Vagina (tissue), 2 donors: ENCODE measurements around the gene MALRD1. TPM values are rescaled to one million over a fixed set of nuclear protein-coding genes. Genes with fewer than 3 reads are reported as not detected.

Experiments
- DNase-seq, 2 donors: peaks; one replicate each; pipeline ENCODE4 v3.0.0-alpha.2; 2017; ENCODE audit errors: extremely low spot score in 2 of 2
- H3K27ac ChIP-seq: fragments of 200-600 bp; sonication (generic); one replicate; pipeline ENCODE4 v1.5.1; 2019
- H3K27me3 ChIP-seq: fragments of 200-600 bp; sonication (generic); one replicate; pipeline ENCODE4 v1.5.1; 2019
- H3K36me3 ChIP-seq, 2 donors: fragments of 200-600 bp; sonication (generic); one replicate each; pipeline ENCODE4 v1.5.1; 2017 to 2019
- H3K4me1 ChIP-seq: fragments of 200-600 bp; sonication (generic); one replicate; pipeline ENCODE4 v1.5.1; 2019
- H3K4me3 ChIP-seq, 2 donors: fragments of 200-600 bp; sonication (generic); 1 replicate in 1 of 2; 2 replicates in 1 of 2; pipeline ENCODE4 v1.5.1; 2016 to 2019
- H3K9me3 ChIP-seq: fragments of 200-600 bp; sonication (generic); one replicate; pipeline ENCODE4 v1.5.1; 2019
- POLR2A ChIP-seq, 2 donors: fragments of 450-650 bp; IDR thresholded peaks; one replicate each; pipeline ENCODE4 v1.6.1; 2017; ENCODE audit warnings: antibody characterized with exemption in 2 of 2, mild to moderate bottlenecking in 2 of 2, moderate library complexity in 2 of 2
- POLR2AphosphoS5 ChIP-seq, 2 donors: sonication (generic); formaldehyde crosslinking; IDR thresholded peaks; one replicate each; pipeline ENCODE4 v1.9.0; 2017; ENCODE audit warnings: antibody characterized with exemption in 2 of 2, mild to moderate bottlenecking in 2 of 2, low read depth in 1 of 2; ENCODE audit not compliant: insufficient read depth in 1 of 2
- intact Hi-C: fragments of 100-400 bp; cut with DNase I; formaldehyde crosslinking; loops from one replicate; pipeline ENCODE4 v1.15.1; 2023
- total RNA-seq: library from RNA; depleted of rRNA; stranded (reverse); fragments of >200 nt; gene quantifications from one replicate; pipeline ENCODE4 v1.2.3, GENCODE V29; 2016
- TF ChIP-seq, protein P1 (sequence below), 3 experiments: fragments of 450-650 bp in 2 of 3; fragments of 200-600 bp in 1 of 3; sonication (generic) in 1 of 3; IDR thresholded peaks; one replicate each; pipeline ENCODE4 v1.5.1; 2017 to 2019; ENCODE audit warnings: antibody characterized with exemption in 3 of 3, mild to moderate bottlenecking in 2 of 3, moderate library complexity in 2 of 3

Gene MALRD1
- total RNA-seq, 1 donor from 2014 or later = 2.0 TPM

DNA sequence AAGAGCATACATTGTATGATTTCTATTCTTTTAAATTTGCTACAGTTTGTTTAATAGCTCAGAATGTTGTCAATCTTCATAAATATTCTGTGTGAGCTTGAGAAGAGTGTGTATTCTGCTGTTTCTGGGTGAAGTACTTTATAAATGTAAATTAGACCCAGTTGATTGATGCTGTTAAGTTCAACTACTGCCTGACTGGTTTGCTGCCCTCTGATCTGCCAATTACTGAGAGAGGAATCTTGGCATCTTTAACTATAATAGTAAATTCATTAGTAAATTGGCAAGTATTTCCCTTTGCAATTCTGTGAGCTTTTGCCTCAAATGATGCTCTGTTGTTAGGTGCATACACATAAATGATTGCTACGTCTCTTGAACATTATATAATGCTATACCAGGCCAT lies 512.6 kb downstream of the MALRD1 start:
- Histone ChIP-seq H3K27me3 (no peaks in the 10 kb centered on the region), H3K4me1 (no peaks in the 10 kb centered on the region), H3K27ac (peak overlapping the region; percentile 47), H3K9me3 (no peaks in the 10 kb centered on the region), H3K4me3 (no peak overlapping the region), H3K36me3 (no peaks in the 10 kb centered on the region)
- no peak for DNase-seq
- intact Hi-C loops = no loop called here
- TF ChIP-seq, protein P1, sequence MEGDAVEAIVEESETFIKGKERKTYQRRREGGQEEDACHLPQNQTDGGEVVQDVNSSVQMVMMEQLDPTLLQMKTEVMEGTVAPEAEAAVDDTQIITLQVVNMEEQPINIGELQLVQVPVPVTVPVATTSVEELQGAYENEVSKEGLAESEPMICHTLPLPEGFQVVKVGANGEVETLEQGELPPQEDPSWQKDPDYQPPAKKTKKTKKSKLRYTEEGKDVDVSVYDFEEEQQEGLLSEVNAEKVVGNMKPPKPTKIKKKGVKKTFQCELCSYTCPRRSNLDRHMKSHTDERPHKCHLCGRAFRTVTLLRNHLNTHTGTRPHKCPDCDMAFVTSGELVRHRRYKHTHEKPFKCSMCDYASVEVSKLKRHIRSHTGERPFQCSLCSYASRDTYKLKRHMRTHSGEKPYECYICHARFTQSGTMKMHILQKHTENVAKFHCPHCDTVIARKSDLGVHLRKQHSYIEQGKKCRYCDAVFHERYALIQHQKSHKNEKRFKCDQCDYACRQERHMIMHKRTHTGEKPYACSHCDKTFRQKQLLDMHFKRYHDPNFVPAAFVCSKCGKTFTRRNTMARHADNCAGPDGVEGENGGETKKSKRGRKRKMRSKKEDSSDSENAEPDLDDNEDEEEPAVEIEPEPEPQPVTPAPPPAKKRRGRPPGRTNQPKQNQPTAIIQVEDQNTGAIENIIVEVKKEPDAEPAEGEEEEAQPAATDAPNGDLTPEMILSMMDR (IDR thresholded peaks at IDR 0.05) = no peak
- TF ChIP-seq POLR2AphosphoS5 (IDR thresholded peaks at IDR 0.05; ENCODE audit: insufficient read depth in 1 of 2, low read depth in 1 of 2) = no peak
- TF ChIP-seq POLR2A (IDR thresholded peaks at IDR 0.05) = no peak

DNA sequence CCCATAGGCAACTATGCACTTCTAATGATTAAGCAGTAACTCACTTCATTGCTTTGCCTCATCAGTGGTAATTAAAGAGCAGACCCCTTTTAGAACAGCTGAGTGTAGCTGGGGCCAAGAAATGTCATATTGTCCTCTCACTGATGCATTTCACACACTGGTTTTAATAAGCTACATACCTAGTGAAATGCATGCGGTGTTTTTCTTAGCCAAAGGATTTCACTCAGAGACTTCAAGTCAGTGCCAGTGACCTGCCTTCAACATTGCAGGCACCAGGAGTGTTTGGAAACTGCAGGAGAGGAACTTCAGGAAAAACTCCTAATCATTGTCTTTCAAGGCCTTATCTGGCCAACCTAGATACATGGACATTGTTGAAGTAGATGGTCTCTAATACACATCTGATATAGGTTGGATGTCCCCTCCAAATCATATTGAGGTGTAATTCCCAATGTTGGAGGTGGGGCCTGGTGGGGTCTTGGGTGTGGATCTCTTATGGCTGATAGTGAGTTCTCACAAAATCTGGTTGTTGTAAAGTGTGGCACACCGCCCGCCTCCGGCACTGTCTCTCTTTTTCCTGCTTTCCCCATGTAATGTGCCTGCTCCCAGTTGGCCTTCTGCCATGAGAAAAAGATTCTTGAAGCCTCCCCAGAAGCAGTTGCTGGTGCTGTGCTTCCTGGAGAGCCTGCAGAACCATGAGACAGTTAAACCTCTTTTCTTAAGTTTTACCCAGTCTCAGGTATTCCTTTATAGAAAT lies 515.0 kb downstream of the MALRD1 start:
- no peaks in the 10 kb centered on the region for H3K9me3 ChIP-seq
- TF ChIP-seq POLR2A (IDR thresholded peaks at IDR 0.05) = no peak
- TF ChIP-seq, protein P1 (IDR thresholded peaks at IDR 0.05) = no peak
- no peak for TF ChIP-seq POLR2AphosphoS5 (IDR thresholded peaks at IDR 0.05; ENCODE audit: insufficient read depth in 1 of 2, low read depth in 1 of 2)
- no peak overlapping the region for H3K4me3 ChIP-seq
- H3K27me3 ChIP-seq = no peaks in the 10 kb centered on the region
- H3K27ac ChIP-seq = no peak overlapping the region
- no peaks in the 10 kb centered on the region for H3K4me1 ChIP-seq
- H3K36me3 ChIP-seq = no peaks in the 10 kb centered on the region
- no peak for DNase-seq
- intact Hi-C loops = no loop called here

DNA sequence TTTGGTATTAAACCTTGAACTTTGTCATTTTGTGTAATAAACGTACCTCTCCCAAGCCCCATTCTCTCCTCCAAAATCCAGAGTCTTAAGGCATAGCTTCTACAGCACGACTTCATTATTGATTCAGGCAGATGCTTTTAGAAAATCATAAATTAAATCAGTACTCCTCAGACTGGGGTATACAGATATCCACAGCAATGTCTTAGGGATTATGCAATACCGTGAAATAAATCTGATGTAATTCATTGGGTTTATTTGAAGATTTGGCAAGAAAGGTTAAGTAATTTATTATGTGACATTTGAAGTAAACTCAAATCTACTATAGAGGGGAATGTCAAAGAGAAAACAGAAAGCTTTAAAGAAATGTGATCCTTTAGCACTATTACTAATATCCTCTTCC lies 521.5 kb downstream of the MALRD1 start:
- peak overlapping the region; percentile 20 for H3K27ac ChIP-seq
- no peaks in the 10 kb centered on the region for H3K27me3 ChIP-seq
- intact Hi-C loops = no loop called here
- TF ChIP-seq POLR2AphosphoS5 (IDR thresholded peaks at IDR 0.05; ENCODE audit: insufficient read depth in 1 of 2, low read depth in 1 of 2) = no peak
- TF ChIP-seq, protein P1 (IDR thresholded peaks at IDR 0.05) = no peak
- TF ChIP-seq POLR2A (IDR thresholded peaks at IDR 0.05) = no peak
- no peaks in the 10 kb centered on the region for H3K9me3 ChIP-seq
- no peaks in the 10 kb centered on the region for H3K36me3 ChIP-seq
- H3K4me3 ChIP-seq = no peak overlapping the region
- H3K4me1 ChIP-seq = no peaks in the 10 kb centered on the region
- no peak for DNase-seq

DNA sequence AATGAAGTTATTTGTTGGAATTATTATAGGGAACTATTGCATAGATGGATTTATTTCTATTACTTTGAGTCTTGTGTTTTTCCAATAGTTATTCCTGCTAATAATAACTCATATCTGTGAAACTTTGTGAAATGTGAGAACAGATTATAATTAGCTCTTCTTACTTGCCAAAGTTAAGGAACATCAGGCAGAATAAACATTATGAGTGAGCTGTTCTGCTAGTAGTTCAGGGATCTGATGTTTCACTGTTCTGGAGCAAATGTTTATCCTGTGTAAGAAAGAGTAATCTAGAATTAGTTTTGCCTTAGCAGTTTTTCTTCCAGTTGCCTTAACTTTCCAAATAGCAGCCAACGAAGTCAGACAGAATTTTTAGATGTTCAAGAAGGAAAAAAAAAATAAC lies 522.4 kb downstream of the MALRD1 start:
- Histone ChIP-seq H3K4me3 (no peak overlapping the region), H3K27me3 (no peaks in the 10 kb centered on the region), H3K4me1 (no peaks in the 10 kb centered on the region), H3K27ac (peak overlapping the region; percentile 53), H3K36me3 (no peaks in the 10 kb centered on the region), H3K9me3 (no peaks in the 10 kb centered on the region)
- TF ChIP-seq POLR2A (IDR thresholded peaks at IDR 0.05) (no peak), POLR2AphosphoS5 (IDR thresholded peaks at IDR 0.05; ENCODE audit: insufficient read depth in 1 of 2, low read depth in 1 of 2) (no peak)
- TF ChIP-seq, protein P1 (IDR thresholded peaks at IDR 0.05) = no peak
- intact Hi-C loops = no loop called here
- DNase-seq = no peak

DNA sequence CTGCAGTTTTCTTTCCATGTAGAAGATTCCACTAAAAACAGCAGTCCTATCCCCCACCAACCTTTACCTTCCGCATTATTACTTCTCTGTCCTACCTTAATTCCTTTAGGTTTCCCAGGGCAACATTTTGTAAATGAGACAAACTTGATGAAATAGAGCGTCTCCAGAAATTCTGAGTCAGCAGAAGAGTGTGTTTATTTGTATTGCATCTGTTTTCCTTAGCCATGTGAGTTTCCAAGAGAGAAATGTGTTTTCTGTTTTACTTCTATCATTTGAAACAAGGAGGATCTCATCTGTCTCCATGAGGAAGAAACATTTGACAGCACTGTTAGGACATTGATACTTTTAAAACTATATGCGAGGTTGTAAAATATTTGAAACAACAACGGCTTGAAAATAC lies 523.5 kb downstream of the MALRD1 start:
- H3K27ac ChIP-seq = peak overlapping the region; percentile 53
- H3K4me3 ChIP-seq = no peak overlapping the region
- no peaks in the 10 kb centered on the region for H3K9me3 ChIP-seq
- H3K36me3 ChIP-seq = no peaks in the 10 kb centered on the region
- intact Hi-C loops = no loop called here
- DNase-seq = no peak
- no peaks in the 10 kb centered on the region for H3K4me1 ChIP-seq
- TF ChIP-seq POLR2AphosphoS5 (IDR thresholded peaks at IDR 0.05; ENCODE audit: insufficient read depth in 1 of 2, low read depth in 1 of 2) = no peak
- TF ChIP-seq, protein P1 (IDR thresholded peaks at IDR 0.05) = no peak
- no peak for TF ChIP-seq POLR2A (IDR thresholded peaks at IDR 0.05)
- no peaks in the 10 kb centered on the region for H3K27me3 ChIP-seq
